ENCODE results near the gene CECR2.

CECR2 gene

DNA sequence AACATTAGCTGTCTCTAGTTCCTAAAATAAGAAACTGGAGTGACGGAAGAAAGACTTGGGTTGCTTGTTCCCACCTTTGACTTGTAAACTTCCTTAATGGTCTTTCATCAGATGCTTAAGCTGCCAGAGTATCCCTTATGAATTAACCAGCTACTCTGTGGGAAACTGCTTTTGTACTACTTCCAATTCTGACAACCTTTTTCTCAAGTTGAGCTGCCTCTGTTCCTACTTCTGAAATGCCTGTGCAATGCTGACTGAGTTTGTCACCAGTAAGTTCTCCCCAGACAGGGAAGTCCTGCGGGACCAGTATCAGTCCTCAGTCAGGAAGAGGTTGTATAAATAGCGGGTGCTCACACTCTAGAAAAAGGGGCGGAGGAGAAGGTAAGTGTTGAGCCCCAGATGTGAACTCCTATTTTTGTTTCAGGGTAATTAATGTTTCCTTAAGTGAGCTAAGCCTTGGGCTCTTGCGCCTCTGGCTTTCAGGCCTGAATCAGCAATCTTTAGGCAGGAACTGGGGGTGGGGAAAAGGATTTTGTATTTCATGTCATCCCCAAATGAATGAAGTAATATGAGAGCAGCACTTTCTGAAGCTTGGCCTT lies 67.2 kb downstream of the CECR2 start:
- intact Hi-C loops (cut with DNase I) = loop anchor here (5.0 to 10.0 kb wide), 3 partner anchors 36 to 69 kb away; partner anchors contain the start of gene CECR2
- peak in 14 of 42 donors; percentile 14 to 61 (median 31) for DNase-seq

DNA sequence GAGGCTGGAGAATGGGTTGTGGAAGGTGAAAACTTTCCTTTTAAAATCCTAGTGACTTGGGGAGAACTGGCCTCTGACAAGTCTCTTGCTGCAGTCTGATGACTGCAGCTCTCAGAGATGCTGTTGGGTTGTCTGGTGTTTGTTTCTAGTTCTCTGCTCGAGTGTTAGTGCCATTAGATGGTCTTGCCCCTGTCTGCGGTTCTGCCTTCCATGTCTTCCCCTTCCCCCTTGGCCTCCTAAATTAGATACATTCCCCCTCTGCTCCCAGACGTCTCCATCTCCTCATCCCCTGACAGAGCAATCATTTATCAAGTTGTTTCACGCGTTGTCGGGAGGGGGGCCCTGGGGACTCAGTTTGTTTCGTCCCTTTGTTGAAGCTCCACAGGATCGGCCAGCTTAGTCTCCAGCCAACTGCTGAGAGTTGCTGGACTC lies 67.7 kb downstream of the CECR2 start:
- peak; percentile 58 to 92 (median 84) for DNase-seq
- intact Hi-C loops (cut with DNase I) = loop anchor here (5.0 to 10.0 kb wide), 3 partner anchors 35 to 70 kb away; partner anchors contain the start of gene CECR2

DNA sequence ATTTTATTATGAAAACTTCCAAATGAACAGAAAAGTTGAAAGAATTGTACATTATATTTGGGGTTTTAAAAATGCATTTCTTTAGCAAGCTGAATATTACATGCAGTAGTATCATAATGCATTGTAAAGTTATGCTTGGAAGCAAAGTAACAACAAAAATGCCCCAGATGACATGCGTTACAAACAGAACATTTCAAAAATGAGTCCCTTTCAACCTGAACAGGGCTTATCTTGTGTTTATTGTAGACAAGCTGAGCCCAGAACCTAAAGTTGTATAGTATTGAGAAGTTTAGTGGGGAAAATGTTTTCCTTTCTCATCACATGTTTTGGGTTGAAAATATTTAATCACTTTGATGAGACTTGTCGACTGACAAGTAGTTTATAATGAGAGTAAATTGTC lies 68.8 kb downstream of the CECR2 start:
- intact Hi-C loops (cut with DNase I) = loop anchor here (5.0 to 10.0 kb wide), 3 partner anchors 34 to 71 kb away; partner anchors contain the start of gene CECR2
- no peak for DNase-seq

DNA sequence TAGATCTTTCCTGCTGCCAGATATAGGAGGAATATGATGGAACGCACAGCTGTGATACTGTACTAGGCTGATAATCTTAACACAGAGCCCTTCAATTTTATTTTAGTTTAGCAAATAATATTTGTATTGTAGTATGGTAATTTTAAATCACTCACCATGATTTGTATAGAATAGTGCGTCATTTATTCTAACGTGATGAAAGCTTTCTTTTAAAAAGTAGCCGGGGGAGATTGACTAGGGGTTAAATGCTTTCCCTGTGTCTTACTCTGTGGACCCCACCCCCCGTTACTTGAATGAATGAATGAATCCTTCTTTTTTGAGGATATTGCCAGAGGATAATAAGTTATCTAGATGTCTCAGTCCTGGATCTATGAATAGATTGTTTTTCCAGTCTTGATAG lies 72.1 kb downstream of the CECR2 start:
- intact Hi-C loops (cut with DNase I) = no loop called here
- no peak for DNase-seq

DNA sequence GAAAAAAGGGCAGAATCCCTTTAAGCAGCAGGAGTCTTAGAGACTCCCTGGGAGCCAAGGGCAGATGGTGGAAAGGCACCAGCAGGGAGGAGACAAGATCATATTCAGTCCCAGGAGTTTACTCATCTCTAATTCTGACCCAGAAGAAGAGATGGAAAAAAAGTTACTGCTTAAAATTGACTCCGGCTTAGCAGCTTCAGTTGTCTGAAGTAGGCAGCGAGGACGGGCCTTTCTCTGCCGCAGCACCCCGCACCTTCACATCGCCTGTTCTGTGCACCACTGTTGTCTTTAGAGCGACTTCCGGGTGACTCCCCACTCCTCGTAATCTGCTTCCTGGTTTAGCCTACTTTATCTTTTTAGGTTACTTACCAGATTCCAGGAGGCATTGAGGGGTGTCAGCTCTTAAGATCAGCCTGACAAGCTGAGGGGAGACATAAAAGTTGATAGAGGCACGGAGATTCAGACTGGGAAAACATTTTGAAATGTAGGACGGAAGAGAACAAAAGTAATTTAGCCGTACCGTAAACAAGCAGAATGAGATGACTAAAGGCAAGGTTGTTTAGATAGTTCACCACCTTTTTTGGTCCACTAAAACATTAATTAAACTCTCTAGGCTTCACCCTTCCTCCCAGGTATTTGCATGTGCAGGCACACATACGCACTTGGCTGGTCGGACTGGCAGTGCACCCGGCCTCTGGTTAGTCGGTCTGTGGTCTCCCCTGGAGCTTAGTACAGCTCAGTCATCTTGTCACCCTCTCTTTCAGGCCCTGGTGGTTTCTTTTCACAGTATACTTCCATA lies 74.3 kb downstream of the CECR2 start:
- intact Hi-C loops (cut with DNase I) = no loop called here
- DNase-seq = peak in 1 of 42 donors; percentile 22

DNA sequence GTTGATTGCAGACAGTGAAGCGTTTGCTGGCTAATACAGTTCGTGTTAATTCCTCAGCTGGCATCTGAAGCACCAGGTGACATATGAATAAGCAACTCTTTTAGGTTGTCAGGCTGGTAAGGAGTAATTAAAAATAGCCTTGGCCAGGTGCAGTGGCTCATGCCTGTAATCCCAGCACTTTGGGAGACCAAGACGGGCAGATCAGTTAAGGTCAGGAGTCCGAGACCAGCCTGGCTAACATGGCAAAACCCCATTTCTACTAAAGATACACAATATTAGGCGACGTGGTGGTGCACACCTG lies 74.9 kb downstream of the CECR2 start:
- DNase-seq = no peak
- intact Hi-C loops (cut with DNase I) = no loop called here

DNA sequence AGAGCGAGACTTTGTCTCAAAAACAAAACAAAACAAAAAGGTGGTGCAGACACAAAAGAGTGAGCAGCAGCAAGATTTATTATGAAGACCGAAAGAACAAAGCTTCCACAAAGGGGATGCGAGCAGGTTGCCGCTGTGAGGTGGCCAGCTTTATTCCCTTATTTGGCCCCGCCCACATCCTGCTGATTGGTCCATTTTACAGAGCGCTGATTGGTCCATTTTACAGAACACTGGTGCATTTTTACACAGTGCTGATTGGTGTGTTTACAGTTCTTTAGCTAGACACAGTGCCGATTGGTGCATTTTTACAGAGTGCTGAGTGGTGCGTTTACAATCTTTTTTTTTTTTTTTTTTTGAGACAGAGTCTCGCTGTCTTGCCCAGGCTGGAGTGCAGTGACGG lies 77.4 kb downstream of the CECR2 start:
- intact Hi-C loops (cut with DNase I) = no loop called here
- DNase-seq = no peak

DNA sequence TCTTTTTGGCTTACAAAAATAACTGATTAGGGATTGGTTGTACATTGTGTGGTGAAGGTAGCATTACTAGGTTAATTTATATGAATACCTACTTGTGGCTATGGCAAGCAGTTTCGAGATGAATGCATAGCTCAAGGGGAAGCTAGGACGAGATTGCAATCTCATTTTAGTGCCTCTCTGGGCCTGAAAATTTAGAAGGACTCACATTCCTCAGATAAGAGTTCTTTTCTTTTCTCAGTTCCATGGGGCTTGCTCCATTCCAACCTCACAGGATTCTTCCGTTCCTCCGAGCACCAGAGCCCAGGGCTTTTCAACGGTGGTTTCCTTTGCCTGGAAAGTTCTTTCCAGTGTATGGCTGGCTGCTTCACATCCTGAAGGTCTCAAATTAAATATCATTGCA lies 82.1 kb downstream of the CECR2 start:
- intact Hi-C loops (cut with DNase I) = no loop called here
- no peak for DNase-seq

DNA sequence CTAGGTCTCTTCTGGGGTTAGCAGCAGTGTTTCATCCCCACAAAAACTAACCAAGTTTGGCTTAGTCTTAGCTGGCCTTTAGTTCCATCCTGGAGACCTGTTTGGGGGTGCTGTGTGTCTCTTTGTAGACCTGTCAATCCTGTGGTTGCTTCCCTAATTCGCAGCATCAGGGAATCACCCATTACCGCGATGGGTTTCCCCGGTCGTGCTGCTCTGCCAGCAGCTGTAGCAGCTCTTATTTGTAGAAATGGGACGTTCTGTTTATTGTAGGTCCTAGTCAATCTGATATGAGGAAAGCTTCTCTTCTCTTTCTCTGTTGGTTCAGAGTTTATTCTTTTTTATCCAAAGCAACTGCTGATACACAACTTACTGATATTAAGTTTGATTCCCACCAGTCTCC lies 91.6 kb downstream of the CECR2 start:
- no peak for DNase-seq
- intact Hi-C loops (cut with DNase I) = no loop called here

DNA sequence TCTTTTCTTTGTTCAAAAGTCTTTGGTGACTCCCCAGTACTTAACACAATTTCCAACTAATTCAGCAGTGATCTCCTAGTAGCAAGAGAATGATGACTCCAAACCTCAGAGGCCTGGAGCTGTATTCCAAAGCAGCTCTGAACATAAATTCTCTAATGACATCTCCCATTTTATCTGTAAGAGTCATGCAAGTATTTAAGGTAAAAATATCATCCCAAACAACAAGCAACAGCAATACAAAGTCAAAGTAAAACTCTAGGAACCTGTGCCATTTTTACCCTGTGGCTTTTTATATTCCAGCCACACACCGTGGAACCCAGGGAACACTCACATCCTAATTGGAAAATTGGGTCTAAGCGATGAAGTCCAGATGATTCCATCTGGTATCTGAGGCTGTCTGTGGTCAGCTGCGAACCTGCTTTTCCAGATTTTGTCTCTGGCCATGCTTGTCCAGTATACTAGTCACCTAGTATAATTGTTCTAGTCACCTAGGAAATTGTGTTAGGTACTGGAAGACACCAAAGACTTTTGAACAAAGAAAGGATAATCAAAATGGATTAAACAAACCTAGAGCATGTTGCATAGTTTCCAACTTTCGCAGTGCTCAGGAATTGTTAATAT lies 101.7 kb downstream of the CECR2 start:
- intact Hi-C loops (cut with DNase I) = loop anchor here (5.0 kb wide), 1 partner anchor 34 kb away; no protein-coding TSS in a partner anchor
- DNase-seq = no peak

DNA sequence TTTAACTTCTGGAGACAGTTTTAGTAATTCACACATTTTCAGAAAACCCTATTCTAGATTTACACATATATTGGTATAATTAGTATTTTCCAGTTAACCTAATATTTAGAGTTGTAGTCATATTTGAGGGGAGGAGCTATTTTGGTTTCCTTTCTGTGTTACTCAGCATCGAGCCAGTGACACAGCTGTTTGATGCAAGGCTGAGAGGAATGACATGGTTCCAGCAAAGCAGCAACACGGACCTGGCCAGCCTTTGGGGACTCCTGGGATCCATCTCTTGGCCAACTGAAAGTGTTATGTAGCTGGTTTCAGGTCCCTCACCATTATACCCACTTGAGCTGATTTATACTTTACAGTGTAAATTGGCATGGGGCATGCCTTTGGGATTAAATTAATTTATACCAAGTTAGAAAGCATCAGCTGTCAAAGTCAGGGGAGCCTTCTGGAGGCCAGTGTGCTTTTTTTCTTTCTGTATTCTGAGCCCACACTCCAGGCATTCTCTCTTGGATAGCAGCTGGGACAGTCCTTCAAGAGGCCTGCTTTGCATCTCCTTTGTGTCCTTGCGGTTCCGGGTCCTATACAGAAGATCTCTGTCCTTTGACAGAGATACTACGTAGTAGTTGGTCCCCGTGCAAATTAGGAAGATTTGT lies 102.8 kb downstream of the CECR2 start:
- intact Hi-C loops (cut with DNase I) = loop anchor here (5.0 kb wide), 1 partner anchor 35 kb away; no protein-coding TSS in a partner anchor
- DNase-seq = no peak

DNA sequence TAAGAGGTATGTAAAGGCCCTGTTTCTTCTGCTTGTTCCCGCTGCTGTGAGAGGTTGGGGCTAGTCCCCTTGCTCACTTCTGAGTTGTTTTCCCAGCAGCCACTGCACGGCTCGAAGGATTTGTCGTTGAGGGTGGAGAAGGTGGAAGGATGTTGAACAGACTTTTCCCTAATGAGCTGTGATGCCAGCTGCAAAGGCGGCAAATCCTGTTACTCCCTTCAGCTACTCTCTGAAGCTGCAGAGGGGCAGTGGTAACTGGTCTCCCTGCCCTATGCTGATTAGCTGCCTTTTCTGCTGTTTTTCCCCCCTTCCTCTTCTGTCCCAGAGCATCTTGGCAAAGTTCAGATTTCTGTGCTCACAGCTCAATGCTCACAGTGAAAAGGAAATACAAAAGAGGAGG lies 103.7 kb downstream of the CECR2 start:
- DNase-seq = peak in 4 of 42 donors; percentile 9 to 32 (median 16)
- intact Hi-C loops (cut with DNase I) = loop anchor here (5.0 kb wide), 1 partner anchor 36 kb away; no protein-coding TSS in a partner anchor

DNA sequence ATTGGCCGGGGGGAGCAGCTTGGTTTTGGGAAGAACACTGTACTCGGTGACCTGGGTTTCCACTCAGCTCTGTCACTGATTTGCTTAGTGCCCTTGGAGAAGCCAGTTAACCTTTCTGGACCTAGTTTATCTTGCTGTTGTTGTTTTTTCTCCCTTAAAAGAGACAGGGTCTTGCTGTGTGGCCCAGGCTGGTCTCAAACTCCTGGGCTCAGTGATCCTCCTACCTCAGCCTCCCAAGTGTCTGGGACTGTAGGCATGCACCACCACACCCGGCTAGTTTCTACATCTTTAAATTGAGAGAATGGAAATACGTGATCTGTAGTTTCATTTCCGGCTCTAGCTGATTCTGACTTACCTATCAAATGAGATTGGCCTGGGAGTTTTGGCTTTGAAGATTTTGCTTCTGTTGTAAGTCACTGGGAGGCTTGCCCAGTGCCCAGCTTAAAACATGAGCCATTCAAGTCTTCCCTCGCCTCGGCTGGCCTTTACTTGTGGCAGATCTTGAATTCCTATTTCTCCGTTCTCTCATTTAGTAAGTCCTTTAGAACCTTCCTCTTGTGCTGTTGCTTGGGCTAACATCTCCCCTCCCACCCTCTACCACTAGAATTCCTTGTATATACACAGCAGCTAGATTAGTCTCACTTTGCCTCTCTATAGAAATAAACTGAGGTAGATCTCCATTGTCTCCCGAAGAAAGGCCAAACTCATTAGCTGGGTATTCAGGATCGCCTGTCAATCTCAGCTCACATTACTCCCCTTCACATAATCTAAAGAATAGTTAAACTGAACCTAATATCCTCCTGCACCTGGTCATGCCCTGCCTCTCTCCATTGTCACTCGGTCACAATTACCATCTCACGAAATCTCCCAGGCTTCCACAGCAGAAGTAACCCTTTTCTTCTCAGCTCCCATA lies 106.3 kb downstream of the CECR2 start:
- DNase-seq = no peak
- intact Hi-C loops (cut with DNase I) = no loop called here

DNA sequence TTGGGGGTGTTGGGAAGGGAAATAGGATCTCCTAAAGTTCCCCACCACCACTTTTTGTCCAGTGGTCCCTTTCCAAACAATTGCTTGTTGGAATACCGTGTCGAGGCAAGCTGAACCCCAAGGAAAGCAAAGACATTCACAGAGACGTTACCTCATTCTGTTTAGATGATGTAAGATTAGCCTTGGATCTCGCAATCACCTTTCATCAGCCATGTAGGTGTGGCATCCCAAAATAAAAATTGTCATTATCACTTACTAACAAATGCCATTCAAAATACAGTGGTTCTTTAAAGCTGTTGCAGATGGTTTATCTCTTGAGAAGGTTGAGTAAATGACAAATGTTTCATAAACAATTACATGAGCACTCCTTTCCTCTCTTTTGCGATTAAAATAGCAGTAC lies 107.6 kb downstream of the CECR2 start:
- intact Hi-C loops (cut with DNase I) = no loop called here

DNA sequence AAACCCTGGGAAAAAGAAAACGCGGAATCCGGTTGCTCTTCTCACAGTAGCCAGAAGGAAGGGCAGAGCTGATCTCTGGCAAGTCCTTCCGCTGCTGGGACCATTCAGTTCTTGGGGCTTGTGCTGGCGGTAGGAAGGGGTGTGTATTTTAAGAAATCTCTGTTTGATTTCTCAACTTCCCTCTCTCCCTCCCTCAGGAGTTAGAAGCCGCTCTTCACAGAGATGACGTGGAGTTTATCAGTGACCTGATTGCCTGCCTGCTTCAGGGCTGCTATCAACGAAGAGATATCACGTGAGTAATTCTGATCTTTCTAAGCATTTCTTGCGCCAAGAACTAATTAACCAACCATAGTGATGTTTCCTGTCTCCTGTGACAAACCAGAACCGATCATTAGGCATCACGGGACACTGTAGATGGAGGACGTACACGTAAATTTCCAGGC lies 108.2 kb downstream of the CECR2 start:
- intact Hi-C loops (cut with DNase I) = no loop called here
- peak in 4 of 42 donors; percentile 14 to 47 (median 18) for DNase-seq

More for the DNA sequence above, 107.6 kb downstream of the CECR2 start:
- DNase-seq = no peak

DNA sequence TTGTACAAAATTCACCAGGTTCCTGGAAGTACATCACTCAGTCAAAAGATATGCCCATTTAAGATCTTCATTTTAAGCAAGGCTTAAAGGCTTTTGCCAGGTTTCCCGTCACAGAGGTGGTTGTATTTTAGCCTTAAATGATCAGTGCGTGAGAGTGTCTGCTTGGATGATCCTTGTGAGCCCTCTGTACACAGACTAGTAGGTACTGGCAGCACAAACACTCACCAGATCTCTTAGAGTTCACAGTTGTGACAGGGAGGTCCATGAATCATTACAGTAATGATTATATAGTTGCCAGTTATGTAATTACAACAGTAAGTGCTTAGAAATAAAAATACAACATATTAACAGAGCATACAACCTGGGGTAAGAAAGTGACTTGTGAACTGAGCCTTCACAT lies 109.9 kb downstream of the CECR2 start:
- intact Hi-C loops (cut with DNase I) = no loop called here
- no peak for DNase-seq

DNA sequence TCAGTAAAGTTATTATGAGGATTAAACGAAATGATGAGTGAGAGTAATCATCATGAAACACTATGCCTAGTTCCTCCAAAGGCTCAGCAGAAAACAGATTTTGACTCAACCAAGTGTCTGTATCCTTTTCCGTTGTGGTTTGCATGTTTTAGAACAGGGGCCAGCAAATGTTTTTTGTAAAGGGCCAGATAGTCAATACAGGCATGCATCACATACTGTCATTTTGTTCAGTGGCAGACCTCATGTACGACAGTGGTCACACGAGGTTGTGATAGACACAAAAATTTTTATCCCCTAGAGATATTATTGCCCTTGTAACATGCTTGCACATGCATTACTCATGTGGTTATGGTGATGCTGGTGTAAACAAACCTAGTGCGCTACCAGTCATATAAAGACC lies 112.2 kb downstream of the CECR2 start:
- intact Hi-C loops (cut with DNase I) = no loop called here
- DNase-seq = no peak

DNA sequence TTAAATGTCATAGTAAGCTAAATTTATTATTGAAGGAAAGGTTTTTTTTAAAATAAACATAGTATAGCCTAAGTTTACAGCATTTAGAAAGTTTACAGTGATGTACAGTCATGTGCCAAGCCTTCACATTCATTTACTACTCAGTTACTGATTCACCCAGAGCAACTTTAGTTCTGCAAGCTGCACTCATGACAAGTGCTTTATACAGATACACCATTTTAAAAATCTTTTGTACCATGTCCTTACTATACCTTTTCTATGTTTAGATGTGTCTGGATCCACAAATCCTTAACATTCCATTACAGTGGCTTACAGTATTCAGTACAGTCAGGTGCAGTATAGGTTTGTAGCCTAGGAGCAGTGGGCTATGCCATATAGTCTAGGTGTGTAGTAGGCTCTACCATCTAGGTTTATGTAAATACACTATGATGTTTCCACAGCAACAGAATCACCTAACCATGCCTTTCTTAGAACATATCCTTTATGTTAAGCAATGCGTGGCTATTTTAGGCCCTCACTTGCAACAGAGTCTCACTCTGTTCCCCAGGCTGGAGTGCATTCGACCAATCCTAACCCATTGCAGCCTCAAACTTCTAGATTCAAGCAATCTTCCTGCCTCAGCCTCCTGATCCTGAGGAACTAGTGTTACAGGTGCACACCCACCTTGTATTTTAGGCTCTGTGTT lies 114.6 kb downstream of the CECR2 start:
- intact Hi-C loops (cut with DNase I) = no loop called here
- no peak for DNase-seq
